ENCODE measurements around the gene SLC26A6.

Gene SLC26A6, protein sequence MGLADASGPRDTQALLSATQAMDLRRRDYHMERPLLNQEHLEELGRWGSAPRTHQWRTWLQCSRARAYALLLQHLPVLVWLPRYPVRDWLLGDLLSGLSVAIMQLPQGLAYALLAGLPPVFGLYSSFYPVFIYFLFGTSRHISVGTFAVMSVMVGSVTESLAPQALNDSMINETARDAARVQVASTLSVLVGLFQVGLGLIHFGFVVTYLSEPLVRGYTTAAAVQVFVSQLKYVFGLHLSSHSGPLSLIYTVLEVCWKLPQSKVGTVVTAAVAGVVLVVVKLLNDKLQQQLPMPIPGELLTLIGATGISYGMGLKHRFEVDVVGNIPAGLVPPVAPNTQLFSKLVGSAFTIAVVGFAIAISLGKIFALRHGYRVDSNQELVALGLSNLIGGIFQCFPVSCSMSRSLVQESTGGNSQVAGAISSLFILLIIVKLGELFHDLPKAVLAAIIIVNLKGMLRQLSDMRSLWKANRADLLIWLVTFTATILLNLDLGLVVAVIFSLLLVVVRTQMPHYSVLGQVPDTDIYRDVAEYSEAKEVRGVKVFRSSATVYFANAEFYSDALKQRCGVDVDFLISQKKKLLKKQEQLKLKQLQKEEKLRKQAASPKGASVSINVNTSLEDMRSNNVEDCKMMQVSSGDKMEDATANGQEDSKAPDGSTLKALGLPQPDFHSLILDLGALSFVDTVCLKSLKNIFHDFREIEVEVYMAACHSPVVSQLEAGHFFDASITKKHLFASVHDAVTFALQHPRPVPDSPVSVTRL

GRCh38 chr3:48635222-48636021, at the start of gene SLC26A6:
SLC26A6 (minus strand) TSS chr3:48635461; CDS start chr3:48635393, 68 bp downstream.
- DNase-seq, result peak; percentile 63

GRCh38 chr3:48684480-48685143, 49.4 kb upstream of the SLC26A6 start:
- no peak for DNase-seq

GRCh38 chr3:48684054-48684349, 48.7 kb upstream of the SLC26A6 start:
- DNase-seq, result no peak

- no peak for DNase-seq
Measured at GRCh38 chr3:48682786-48683185, 47.5 kb upstream of the SLC26A6 start.

GRCh38 chr3:48681974-48682610, 46.8 kb upstream of the SLC26A6 start:
- DNase-seq, result no peak

DNA sequence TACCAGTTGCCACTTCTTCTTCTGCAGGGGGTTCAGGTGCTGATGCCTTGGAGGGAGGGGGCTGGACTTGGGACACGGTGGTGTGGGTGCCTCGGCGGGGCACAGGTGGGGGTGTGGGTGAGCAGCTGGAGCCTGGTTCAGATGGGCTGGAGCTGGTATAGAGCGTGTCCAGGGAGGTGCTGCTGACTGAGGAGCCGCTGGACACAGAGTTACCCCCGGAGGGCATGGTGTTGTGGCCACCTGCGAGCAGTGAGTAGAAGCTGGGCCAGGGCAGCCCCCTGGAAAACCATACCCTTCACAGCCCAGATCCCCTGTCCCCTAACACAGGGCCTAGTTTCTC, 46.2 kb upstream of the SLC26A6 start:
- DNase-seq, result no peak

GRCh38 chr3:48680811-48681540, 45.7 kb upstream of the SLC26A6 start:
- no peak for DNase-seq

GRCh38 chr3:48679411-48680391, 44.4 kb upstream of the SLC26A6 start:
- no peak for DNase-seq

DNA sequence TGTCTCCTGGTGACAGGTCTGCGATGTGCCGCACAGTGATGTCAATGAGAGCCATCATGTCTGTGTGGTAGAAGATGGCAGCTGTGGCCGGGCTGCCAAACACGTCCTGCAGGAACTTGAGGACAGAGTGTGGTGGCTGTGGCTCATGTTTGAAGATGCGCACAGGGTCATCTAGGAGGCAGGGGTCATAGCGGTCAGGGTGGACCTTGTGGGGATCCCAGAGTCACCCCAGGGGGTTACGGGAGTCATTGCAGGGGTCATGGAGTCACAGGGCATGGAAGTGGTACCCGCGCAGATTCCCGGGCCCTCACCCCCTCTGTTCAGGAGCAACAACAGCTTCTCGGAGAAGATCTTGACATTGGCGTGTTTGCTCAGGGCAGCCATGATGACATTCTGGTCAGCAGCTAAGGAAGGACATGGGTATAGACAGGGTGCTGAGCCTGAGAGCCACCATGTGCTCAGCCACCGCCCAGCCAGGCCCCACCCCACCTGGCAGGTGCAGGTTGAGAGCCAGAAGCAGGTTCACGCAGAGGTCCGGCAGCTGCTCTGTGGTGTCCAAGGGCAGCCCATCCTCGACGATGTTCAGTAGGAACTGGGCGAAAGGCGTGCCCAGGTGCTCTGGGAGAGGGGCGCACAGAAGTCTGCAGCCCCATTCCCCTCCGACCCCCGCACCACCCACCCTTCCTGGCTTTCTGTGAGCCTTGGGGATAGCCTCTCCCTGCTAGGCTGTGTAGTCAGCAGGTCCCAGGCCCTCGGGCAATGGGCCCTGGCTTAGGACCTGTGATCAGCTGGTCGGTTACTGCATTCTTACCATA, 43.5 kb upstream of the SLC26A6 start:
- DNase-seq, result no peak

- no peak for DNase-seq
Measured at GRCh38 chr3:48678056-48678455, 42.8 kb upstream of the SLC26A6 start.

DNA sequence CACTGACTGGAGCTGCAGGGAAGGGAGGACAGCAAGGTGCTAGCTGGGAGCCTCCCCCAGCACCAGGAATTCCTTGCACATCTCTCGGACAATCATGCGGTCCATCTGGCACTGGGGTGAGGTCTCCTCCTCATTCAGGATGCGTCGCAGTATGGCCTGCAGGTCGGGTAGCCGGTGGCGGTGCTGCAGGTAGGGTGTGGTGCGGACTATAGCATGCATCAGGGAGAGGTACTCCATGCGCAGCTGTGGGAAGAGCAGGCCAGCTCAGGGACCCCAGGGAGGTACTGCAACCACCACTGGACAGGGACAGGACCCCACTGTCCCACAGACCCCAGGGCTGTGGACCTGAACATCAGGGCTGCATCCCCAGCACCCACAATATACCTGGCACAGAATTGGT, 39.2 kb upstream of the SLC26A6 start:
- no peak for DNase-seq

GRCh38 chr3:48672522-48672921, 37.3 kb upstream of the SLC26A6 start:
- no peak for DNase-seq

GRCh38 chr3:48664929-48665328, 29.7 kb upstream of the SLC26A6 start:
- DNase-seq, result no peak

- no peak for DNase-seq
Measured at GRCh38 chr3:48664313-48664644, 29.0 kb upstream of the SLC26A6 start.

- DNase-seq, result peak; percentile 92
Measured at GRCh38 chr3:48663489-48664312, 28.4 kb upstream of the SLC26A6 start.

- peak; percentile 67 for DNase-seq
Measured at GRCh38 chr3:48662753-48663488, 27.7 kb upstream of the SLC26A6 start, which contains the start of gene CELSR3. CELSR3 (minus strand) TSS chr3:48662886; CDS start chr3:48662634, 252 bp downstream.

DNA sequence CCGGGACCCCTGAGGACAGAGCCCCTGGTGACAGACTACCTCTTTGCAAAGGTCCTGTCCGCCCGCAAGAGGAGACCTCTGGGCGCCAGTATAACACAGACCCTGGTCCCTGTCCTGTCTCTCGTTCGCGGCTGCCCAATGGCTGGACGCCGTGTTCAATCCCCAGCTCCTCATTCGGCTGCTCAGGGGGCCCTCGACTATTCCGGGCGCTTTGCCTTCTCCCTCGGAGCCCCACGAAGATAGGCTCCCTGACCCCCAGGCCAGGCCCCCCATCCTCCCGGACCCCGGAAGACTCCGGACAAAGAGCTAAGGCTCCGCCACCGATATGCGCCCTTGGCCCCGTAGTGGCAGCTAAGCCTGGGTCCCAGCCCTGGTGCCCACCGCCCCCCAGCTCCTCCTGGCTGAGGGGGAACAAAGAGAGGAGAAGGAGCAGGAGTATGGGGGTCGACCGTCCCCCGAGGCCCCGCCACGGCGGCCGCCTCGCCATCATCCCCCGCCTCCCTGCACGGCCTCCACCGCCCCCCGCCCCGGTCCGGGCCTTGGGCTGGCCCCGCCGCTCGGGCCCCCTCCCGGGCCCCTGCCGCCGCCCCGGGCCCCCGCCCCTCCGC, 27.0 kb upstream of the SLC26A6 start:
- DNase-seq, result no peak

Measured in DMS 273 treated with DMSO at 0.1 percent for 48 hours (cell line).